ENCODE measurements around the gene GLB1L3. TPM values are rescaled to one million over a fixed set of nuclear protein-coding genes. Genes with fewer than 3 reads are reported as not detected.

The GLB1L3 gene
- total RNA-seq, 4 donors from 2014 or later, result not detected

DNA sequence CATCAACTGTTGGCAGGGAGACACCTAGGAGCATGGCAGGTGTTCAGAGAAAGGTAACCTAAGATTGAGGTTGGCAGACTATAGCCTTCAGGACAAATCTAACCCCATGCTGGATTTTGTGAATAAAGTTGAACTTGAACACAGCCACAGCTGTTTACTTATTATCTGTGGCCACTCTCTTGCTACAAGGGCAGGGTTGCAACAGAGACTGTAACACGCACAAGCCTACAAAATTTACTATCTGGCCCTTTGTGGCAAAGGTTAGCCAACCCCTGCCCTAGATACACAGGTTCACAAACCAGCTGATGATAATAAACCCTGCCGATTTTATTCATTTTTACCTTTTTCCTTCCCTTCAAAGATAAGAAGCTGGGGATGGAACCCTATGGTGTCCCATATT, 25.5 kb upstream of the GLB1L3 start:
- TF ChIP-seq, protein P1, sequence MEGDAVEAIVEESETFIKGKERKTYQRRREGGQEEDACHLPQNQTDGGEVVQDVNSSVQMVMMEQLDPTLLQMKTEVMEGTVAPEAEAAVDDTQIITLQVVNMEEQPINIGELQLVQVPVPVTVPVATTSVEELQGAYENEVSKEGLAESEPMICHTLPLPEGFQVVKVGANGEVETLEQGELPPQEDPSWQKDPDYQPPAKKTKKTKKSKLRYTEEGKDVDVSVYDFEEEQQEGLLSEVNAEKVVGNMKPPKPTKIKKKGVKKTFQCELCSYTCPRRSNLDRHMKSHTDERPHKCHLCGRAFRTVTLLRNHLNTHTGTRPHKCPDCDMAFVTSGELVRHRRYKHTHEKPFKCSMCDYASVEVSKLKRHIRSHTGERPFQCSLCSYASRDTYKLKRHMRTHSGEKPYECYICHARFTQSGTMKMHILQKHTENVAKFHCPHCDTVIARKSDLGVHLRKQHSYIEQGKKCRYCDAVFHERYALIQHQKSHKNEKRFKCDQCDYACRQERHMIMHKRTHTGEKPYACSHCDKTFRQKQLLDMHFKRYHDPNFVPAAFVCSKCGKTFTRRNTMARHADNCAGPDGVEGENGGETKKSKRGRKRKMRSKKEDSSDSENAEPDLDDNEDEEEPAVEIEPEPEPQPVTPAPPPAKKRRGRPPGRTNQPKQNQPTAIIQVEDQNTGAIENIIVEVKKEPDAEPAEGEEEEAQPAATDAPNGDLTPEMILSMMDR (IDR thresholded peaks at IDR 0.05; ENCODE audit: low read depth), result no peak

DNA sequence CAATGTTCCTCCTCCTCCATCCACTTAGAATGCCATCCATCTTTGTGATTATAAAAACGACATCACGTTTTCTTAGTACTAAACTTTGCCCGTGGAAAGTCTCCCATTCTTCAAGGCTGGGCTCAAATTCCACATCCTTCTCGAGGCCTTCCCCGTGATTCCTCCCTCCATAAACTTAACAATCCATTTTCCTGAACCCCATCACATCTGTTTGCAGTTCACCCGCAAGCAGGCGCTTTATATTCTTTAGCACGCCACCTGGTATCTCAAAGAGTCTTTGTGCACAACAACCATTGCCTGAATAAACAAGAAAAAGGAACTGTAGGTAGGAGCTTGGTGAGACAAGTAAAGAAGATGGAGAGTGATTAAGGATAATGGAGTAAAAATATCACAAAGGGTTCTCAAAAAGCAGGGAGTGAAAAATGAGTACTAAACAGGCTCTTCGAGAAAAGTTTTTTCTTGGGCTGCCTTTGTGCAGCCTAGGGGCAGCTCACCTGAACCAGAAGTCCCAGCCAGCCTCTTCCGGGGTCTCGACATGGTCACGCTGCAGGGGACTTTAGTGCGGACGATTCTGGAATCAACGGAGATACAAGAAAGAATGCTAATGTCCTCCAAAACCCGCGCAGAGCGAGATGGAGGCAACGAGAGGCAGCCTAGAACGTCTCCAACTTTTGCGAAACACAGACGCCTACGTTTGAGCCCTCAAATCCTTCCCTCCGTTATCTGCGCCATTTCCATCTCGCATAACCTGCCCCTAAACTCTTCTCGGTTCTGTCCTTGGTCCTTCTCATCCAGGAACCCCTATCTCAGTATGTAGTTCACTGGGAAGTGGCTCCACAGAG, 23.6 kb upstream of the GLB1L3 start:
- TF ChIP-seq, protein P1 (IDR thresholded peaks at IDR 0.05; ENCODE audit: low read depth), result no peak

DNA sequence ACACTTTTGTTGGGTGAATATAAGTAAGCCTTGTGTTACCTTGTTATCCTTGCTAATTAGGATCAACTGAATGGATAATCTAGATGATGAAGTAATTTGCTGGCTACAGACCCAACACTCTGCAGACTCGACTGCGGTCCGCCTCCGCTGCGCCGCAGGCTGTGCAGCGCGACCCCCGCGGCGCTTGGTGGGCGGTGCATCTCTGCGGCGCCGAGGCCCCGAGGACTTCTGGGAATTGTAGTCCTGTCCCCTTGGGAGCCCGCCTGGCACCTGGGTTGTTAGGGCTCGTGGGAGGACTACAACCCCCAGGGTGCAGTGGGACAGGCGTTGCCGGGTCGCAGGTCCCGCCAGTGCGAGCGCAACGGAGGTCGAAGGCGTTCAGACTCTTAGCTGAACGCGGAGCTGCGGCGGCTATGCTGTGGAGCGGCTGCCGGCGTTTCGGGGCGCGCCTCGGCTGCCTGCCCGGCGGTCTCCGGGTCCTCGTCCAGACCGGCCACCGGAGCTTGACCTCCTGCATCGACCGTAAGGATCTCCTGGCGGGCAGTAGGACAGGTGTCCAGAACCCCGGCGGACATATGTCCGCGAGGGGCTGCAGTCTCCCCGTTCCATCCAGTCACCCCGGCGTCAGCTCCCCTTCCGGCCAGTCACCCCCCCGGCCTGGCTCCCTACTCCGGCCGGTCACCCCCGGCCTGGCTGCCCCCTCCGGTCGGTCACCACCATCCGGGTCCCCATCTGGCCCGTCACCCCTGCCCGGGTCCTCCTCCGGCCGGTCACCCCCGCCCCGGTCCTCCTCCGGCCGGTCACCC, 22.8 kb upstream of the GLB1L3 start, which contains the start of the genes ACAD8 and THYN1:
ACAD8 (plus strand) TSS at position 381 of the 806 bp plus-strand sequence; CDS start at position 414, 33 bp downstream.
THYN1 (minus strand) TSS at position 165 of the 806 bp plus-strand sequence. CDS start 470 bp downstream, outside the sequence.
- TF ChIP-seq, protein P1 (IDR thresholded peaks at IDR 0.05; ENCODE audit: low read depth), result no peak

DNA sequence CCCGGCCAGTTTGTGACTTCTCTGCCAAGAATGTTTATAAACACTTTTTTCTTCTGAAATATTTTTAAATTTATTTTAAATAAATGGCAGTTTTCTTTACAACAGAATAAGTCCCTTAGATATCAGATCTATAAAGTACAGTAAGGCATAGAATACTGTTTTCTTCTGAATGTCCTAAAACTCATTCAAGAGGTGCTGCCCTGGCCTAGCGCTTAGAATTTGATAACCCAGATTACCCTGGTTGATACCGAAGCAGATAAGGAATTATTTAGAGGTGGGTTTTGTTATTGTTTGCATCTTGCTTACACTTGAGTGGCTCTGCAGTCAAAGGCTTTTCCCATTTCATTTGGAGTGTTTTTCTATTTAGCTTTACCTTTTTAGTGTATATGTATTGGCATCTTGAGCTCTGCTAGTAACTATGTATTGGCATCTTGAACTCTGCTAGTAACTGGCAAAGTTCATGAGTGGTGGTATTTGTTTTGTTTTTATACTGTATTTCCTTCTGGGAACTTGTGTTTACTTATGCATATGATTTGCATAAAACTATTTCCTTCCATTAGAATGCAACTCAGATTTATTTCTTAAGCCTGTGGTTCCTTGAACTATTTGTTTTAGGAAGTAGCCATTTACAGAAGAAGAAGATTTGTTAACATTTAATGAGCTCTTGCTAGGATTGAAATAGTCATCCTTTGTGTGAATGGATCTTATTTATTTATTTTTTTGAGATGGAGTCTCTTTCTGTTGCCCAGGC, 21.6 kb upstream of the GLB1L3 start:
- TF ChIP-seq, protein P1 (IDR thresholded peaks at IDR 0.05; ENCODE audit: low read depth), result no peak

DNA sequence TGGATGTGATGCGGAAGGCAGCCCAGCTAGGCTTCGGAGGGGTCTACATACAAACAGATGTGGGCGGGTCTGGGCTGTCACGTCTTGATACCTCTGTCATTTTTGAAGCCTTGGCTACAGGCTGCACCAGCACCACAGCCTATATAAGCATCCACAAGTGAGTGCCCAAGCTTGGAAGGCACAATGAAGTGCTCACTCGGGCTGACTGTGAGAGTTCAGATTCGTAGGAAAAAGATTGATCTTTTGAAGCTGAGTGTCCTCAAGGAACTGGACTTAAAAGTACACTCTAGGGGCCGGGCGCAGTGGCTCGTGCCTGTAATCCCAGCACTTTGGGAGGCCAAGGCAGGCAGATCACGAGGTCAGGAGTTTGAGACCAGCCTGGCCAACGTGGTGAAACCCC, 19.1 kb upstream of the GLB1L3 start:
- TF ChIP-seq, protein P1 (IDR thresholded peaks at IDR 0.05; ENCODE audit: low read depth), result no peak

DNA sequence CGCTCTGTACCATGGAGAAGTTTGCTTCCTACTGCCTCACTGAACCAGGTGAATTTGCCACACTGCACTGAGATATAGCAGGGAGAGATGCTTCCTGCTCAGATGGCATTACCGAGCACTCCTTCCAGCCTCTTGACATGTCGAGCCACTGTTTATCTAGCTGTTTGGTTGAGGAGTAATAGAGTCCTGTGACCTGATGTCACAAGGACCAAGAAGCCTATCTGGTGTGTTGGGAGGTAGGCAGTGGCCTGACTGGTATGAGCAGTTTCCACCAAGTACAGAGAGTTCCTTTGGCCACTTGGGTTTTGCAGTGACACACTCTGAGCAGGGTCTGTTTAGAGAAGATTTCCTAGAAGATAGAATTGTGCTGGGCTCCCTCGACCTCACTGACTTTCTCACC, 17.6 kb upstream of the GLB1L3 start:
- TF ChIP-seq, protein P1 (IDR thresholded peaks at IDR 0.05; ENCODE audit: low read depth), result no peak

All from subcutaneous adipose tissue (tissue), 4 donors.